HEK293 (cell line): ENCODE measurements around the gene OR2A14.

Source experiments
- CTCF ChIP-seq: fragments of 450-650 bp; formaldehyde crosslinking; IDR thresholded peaks from 2 replicates; pipeline ENCODE4 v1.5.1; 2016; ENCODE audit warnings: missing biosample characterization, missing genetic modification characterization
- PRDM1 ChIP-seq: fragments of 450-650 bp; formaldehyde crosslinking; IDR thresholded peaks from 2 replicates; pipeline ENCODE4; 2016; ENCODE audit warnings: missing biosample characterization, missing genetic modification characterization
- SP2 ChIP-seq: fragments of 450-650 bp; formaldehyde crosslinking; IDR thresholded peaks from 2 replicates; pipeline ENCODE4 v1.5.1; 2016; ENCODE audit warnings: missing biosample characterization, missing genetic modification characterization
- TSHZ1 ChIP-seq: fragments of 450-650 bp; formaldehyde crosslinking; IDR thresholded peaks from 2 replicates; pipeline ENCODE4 v1.5.1; 2016; ENCODE audit warnings: missing biosample characterization, missing genetic modification characterization, borderline replicate concordance
- ZBTB11 ChIP-seq: fragments of 450-650 bp; formaldehyde crosslinking; conservative IDR thresholded peaks from 2 replicates; pipeline ENCODE4 v1.5.1; 2016; ENCODE audit warnings: low read depth, missing biosample characterization, missing genetic modification characterization
- ZBTB7A ChIP-seq: fragments of 450-650 bp; formaldehyde crosslinking; IDR thresholded peaks from 2 replicates; pipeline ENCODE4 v1.5.1; 2016; ENCODE audit warnings: low read depth, missing biosample characterization, missing genetic modification characterization
- ZNF248 ChIP-seq: fragments of 450-650 bp; formaldehyde crosslinking; IDR thresholded peaks from 2 replicates; pipeline ENCODE4 v1.5.1; 2017; ENCODE audit warnings: missing biosample characterization, missing genetic modification characterization
- ZNF280C ChIP-seq: fragments of 450-650 bp; formaldehyde crosslinking; IDR thresholded peaks from 2 replicates; pipeline ENCODE4 v1.5.1; 2016; ENCODE audit warnings: missing biosample characterization, missing genetic modification characterization
- ZNF404 ChIP-seq: fragments of 450-650 bp; formaldehyde crosslinking; IDR thresholded peaks from 2 replicates; pipeline ENCODE4 v1.5.1; 2017; ENCODE audit warnings: missing biosample characterization, missing genetic modification characterization
- TF ChIP-seq, protein P1 (sequence below): fragments of 450-650 bp; formaldehyde crosslinking; IDR thresholded peaks from 2 replicates; pipeline ENCODE4 v1.5.1; 2017; ENCODE audit warnings: missing biosample characterization, missing genetic modification characterization
- TF ChIP-seq, protein P2 (sequence below): fragments of 450-650 bp; formaldehyde crosslinking; IDR thresholded peaks from 2 replicates; pipeline ENCODE4 v1.5.1; 2016; ENCODE audit warnings: missing biosample characterization, missing genetic modification characterization
- TF ChIP-seq, protein P3 (sequence below): fragments of 450-650 bp; formaldehyde crosslinking; IDR thresholded peaks from 2 replicates; pipeline ENCODE4 v1.5.1; 2016; ENCODE audit warnings: missing biosample characterization, missing genetic modification characterization

- TF ChIP-seq, protein P1, sequence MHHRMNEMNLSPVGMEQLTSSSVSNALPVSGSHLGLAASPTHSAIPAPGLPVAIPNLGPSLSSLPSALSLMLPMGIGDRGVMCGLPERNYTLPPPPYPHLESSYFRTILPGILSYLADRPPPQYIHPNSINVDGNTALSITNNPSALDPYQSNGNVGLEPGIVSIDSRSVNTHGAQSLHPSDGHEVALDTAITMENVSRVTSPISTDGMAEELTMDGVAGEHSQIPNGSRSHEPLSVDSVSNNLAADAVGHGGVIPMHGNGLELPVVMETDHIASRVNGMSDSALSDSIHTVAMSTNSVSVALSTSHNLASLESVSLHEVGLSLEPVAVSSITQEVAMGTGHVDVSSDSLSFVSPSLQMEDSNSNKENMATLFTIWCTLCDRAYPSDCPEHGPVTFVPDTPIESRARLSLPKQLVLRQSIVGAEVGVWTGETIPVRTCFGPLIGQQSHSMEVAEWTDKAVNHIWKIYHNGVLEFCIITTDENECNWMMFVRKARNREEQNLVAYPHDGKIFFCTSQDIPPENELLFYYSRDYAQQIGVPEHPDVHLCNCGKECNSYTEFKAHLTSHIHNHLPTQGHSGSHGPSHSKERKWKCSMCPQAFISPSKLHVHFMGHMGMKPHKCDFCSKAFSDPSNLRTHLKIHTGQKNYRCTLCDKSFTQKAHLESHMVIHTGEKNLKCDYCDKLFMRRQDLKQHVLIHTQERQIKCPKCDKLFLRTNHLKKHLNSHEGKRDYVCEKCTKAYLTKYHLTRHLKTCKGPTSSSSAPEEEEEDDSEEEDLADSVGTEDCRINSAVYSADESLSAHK = no peak
- no peak for TF ChIP-seq ZBTB7A (tag by site-specific recombination)
- TF ChIP-seq PRDM1 (tag by site-specific recombination) = no peak
- TF ChIP-seq CTCF (tag by site-specific recombination) = no peak
- no peak for TF ChIP-seq SP2 (tag by site-specific recombination)
- TF ChIP-seq, protein P2, sequence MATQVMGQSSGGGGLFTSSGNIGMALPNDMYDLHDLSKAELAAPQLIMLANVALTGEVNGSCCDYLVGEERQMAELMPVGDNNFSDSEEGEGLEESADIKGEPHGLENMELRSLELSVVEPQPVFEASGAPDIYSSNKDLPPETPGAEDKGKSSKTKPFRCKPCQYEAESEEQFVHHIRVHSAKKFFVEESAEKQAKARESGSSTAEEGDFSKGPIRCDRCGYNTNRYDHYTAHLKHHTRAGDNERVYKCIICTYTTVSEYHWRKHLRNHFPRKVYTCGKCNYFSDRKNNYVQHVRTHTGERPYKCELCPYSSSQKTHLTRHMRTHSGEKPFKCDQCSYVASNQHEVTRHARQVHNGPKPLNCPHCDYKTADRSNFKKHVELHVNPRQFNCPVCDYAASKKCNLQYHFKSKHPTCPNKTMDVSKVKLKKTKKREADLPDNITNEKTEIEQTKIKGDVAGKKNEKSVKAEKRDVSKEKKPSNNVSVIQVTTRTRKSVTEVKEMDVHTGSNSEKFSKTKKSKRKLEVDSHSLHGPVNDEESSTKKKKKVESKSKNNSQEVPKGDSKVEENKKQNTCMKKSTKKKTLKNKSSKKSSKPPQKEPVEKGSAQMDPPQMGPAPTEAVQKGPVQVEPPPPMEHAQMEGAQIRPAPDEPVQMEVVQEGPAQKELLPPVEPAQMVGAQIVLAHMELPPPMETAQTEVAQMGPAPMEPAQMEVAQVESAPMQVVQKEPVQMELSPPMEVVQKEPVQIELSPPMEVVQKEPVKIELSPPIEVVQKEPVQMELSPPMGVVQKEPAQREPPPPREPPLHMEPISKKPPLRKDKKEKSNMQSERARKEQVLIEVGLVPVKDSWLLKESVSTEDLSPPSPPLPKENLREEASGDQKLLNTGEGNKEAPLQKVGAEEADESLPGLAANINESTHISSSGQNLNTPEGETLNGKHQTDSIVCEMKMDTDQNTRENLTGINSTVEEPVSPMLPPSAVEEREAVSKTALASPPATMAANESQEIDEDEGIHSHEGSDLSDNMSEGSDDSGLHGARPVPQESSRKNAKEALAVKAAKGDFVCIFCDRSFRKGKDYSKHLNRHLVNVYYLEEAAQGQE (tag by site-specific recombination) = no peak
- no peak for TF ChIP-seq TSHZ1 (tag by site-specific recombination)
- no peak for TF ChIP-seq ZBTB11 (tag by site-specific recombination)
- no peak for TF ChIP-seq ZNF404
- TF ChIP-seq ZNF280C (tag by site-specific recombination) = no peak
- TF ChIP-seq, protein P3, sequence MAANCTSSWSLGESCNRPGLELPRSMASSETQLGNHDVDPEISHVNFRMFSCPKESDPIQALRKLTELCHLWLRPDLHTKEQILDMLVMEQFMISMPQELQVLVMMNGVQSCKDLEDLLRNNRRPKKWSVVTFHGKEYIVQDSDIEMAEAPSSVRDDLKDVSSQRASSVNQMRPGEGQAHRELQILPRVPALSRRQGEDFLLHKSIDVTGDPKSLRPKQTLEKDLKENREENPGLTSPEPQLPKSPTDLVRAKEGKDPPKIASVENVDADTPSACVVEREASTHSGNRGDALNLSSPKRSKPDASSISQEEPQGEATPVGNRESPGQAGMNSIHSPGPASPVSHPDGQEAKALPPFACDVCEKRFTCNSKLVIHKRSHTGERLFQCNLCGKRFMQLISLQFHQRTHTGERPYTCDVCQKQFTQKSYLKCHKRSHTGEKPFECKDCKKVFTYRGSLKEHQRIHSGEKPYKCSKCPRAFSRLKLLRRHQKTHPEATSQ (tag by site-specific recombination) = no peak
- no peak for TF ChIP-seq ZNF248 (tag by site-specific recombination)
Observed at GRCh38 chr7:144122876-144123275, at the start of gene OR2A14.
